NCI-H2107 treated with DMSO at 0.1 percent for 48 hours (cell line): ENCODE measurements around the gene ANO6.
"Not testable (repeated sequence)": the region's sequence is repeated elsewhere in the genome, so short reads cannot be mapped to it uniquely, and the experiment has no call there.

Experiments
- DNase-seq: peaks from one replicate; lab custom pipeline; 2025; ENCODE audit not compliant: unreplicated experiment; lab: John Stamatoyannopoulos, UW

The ANO6 gene

GRCh38 chr12:45215419-45216229 lies at the start of gene ANO6:
Gene ANO6, plus strand, starts transcription at chr12:45216095. Its CDS starts 227 bp downstream, at chr12:45216322.
- peak; percentile 69 for DNase-seq

- no peak for DNase-seq
Observed at GRCh38 chr12:45168976-45169375, 46.9 kb upstream of the ANO6 start.

DNA sequence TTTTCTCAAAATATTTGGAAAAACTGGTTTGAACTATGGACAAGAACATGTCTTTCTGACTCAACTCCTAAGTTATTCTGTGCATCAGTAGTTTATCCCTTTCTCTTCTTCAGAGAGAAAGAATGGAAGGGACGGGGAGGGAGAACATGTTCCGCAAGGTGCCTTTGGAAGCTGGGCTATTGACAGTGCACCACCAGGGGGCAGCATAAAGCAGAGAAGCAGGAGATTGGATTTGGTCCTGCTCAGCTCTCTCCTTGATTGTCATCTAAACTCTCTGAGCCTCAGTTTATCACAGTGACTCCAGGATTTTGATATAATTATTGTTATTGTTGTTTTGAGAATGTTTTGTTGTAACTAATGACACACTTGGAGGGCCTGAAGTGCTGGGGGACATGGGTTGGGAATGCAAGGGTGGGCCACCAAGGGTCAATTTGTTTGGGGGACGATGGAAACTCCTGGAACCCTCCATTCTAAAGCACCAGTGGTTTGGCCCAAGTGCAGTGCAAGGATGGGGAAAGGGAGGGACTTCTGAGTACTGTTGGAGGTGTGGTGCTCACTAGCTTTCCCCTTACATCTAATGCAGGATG lies 45.3 kb upstream of the ANO6 start:
- peak; percentile 66 for DNase-seq

- not testable (repeated sequence) for DNase-seq
Observed at GRCh38 chr12:45173293-45173692, 42.6 kb upstream of the ANO6 start.

DNA sequence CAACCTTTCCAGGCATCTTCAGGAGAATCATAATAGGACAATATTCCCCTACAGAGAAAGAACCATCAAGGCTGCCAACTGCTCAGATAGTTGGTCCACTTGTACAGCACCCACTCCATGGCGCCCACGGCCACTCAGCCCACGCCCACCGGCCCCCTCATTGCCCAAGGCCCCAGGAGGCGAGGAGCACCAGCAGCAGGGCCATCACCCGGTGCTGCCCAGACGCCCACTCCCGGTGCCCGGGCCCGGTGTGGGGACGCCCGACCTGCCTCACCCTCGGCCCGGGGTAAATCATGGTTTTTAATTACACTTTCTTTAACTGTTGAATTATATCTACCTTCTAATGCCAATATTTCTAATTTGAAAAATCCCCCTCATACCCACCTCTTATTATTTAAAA lies 41.3 kb upstream of the ANO6 start:
- DNase-seq, result no peak

DNA sequence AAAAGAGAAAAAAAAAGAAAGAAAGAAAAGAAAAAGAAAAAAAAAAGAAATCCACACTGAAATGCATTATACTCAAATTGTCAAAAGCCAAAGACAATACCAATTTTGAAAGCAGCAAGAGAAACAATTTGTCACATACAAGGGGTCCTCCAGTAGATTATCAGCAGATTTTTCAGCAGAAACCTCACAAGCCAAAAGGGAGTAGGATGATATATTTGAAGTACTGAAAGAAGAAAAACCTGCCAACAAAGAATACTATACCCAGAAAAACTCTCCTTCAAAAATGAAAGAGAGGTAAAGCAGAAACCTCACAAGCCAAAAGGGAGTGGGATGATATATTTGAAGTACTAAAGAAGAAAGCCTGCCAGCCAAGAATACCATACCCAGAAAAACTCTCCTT lies 37.1 kb upstream of the ANO6 start:
- no peak for DNase-seq

GRCh38 chr12:45182511-45182910 lies 33.4 kb upstream of the ANO6 start:
- no peak for DNase-seq

DNA sequence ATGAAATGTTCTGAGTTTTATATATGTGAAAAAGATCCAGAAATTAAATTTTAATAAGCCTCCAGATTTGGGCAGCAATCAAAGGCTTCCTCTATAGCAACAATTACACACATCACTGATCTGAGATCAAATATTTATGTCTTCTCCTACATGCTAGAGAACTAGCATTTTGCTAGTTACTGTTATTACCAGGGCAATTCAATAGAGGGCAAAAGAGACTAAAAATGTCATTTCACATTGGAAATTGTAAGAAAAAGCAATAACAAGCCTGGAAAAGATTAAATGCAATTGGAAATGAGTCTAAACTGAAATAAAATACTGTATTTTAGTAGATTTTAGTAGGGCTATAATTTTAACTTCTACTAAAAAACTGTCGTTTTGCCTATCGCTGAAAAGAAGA lies 32.6 kb upstream of the ANO6 start:
- no peak for DNase-seq

GRCh38 chr12:45184147-45184963 lies 31.5 kb upstream of the ANO6 start:
- DNase-seq, result no peak

DNA sequence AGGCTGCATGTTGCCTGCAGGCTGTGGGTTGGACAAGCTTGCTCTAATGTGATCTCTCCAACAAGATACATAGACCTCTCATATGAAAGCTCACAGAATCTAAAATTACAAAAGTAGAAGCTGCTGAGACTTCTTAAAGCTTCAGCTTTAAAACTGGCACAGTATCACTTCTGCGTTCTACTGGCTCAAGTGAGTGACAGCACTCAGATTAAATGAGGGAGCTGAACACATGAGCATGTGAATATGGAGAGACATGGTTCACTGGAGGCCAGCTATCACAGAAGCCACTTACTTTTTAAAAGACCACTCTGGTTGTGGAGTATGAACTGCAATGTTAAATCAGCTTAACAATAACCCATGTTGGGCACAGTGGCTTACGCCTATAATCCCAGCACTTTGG lies 29.1 kb upstream of the ANO6 start:
- no peak for DNase-seq

DNA sequence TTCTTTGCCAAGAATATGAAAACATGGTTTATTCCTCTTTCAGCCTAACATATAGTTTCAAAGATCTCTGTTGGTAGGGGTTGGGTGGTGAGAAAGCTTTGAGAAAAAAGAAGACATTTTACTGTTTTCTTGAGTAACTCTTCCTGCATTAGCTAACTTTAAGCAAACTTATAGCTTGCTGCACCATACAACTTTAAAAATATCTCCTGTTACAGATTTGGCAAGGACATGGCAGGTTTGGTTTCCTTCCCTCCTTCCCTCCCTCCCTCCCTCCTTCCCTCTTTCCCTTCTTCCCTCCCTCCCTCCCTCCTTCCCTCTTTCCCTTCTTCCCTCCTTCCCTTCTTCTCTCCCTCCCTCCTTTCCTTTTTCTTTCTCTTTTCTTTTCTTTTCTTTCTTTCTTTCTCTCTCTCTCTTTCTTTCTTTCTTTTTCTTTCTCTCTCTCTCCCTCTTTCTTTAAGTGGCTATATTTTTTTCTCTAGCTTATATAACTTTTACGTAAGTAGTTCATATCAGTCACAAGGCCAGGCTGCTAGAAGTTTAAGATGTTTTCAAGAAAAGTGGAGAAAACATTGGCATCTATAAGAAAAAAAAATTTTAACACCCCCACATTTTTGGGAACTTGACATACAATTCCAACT lies 26.0 kb upstream of the ANO6 start:
- DNase-seq, result no peak

DNA sequence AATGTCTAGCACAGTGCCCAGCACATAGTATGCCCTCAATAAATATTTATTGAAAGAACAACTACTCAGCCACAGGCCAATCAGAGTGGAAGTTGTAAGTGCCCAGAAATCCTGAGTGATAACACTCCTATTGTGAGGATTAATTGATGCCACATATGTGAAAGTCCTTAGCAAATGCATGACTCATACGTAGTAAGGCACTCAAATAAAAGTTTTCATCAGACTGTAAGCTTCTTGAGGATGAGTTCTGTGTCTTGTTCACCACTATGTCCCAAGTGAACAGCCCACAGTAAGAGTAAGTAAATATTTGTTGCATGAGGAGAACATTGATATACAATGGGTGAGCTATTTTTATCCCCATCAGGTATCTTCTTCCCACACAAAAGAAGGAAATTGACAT lies 24.7 kb upstream of the ANO6 start:
- no peak for DNase-seq

GRCh38 chr12:45192707-45193106 lies 23.2 kb upstream of the ANO6 start:
- no peak for DNase-seq

GRCh38 chr12:45200491-45201043 lies 15.3 kb upstream of the ANO6 start:
- no peak for DNase-seq

- DNase-seq, result no peak
Observed at GRCh38 chr12:45203767-45204166, 12.1 kb upstream of the ANO6 start.

- no peak for DNase-seq
Observed at GRCh38 chr12:45204757-45205156, 11.1 kb upstream of the ANO6 start.

- no peak for DNase-seq
Observed at GRCh38 chr12:45205165-45205825, 10.6 kb upstream of the ANO6 start.

DNA sequence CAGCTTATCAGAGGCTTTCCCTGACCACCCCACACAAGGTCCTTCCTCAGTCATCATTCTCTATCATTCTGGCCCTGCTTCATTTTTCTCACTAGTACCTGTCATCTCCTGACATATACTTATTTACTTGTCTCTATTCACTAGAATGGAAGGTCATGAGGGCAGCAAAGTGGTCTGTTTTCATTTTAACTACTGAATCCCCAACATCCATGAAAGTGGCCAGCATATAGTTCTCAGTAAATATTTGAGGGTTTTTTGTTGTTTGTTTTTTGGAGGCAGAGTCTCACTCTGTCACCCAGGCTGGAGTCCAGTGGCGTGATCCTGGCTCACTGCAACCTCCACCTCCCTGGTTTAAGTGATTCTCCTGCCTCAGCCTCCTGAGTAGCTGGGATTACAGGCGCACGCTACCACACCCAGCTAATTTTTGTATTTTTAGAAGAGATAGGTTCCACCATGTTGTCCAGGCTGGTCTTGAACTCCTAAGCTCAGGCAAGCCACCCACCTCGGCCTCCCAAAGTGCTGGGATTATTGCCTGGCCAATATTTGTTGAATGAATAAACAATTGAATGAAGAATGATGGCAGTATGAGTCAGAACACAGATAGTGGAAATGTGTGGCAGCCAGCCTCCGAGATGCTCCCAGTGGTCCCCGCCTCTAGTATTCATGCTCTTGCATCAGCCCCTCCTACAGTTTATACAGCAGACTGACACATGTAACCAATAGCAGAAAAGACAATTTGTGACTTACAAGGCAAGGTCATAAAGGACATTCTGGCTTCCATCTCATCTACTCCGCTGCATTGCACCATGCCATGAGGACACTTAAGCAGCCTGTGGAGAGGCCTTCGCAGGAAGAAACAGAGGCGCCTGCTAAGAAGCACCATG lies 7.0 kb upstream of the ANO6 start:
- no peak for DNase-seq

DNA sequence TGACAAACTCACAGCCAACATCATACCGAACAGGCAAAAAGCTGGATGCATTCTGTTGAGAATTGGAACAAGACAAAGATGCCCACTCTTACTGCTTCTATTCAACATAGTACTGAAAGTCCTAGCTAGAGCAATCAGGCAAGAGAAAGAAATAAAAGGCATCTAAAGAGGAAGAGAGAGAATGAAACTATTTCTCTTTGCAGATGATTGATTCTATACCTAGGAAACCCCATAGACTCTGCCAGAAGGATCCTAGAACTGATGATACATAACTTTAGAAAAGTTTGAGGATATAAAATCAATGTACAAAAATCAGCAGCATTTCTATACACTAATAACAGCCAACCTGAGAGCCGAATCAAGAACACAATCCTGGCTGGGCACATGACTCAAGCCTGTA lies 6.1 kb upstream of the ANO6 start:
- DNase-seq, result no peak

GRCh38 chr12:45212064-45212463 lies 3.8 kb upstream of the ANO6 start:
- no peak for DNase-seq
